GM10248 (cell line): ENCODE data around the gene SIRT2.
"Not testable (repeated sequence)": the region's sequence is repeated elsewhere in the genome, so short reads cannot be mapped to it uniquely, and the experiment has no call there.

Source experiments
- CTCF ChIA-PET: fragments of 300-600 bp; sonication (Branson Sonifier 250); formaldehyde crosslinking; extraction: SDS; loops from one replicate; lab custom pipeline; 2021; ENCODE audit warnings: antibody characterized with exemption; lab: Yijun Ruan, JAX
- POLR2A ChIA-PET: fragments of 350-650 bp; sonication (Branson Sonifier 250); formaldehyde crosslinking; extraction: SDS; loops from one replicate; lab custom pipeline; 2020; ENCODE audit warnings: antibody characterized with exemption; lab: Yijun Ruan, JAX
- DNase-seq: peaks from one replicate; pipeline ENCODE4 v3.0.0; 2012; ENCODE audit errors: extremely low spot score
- TF ChIP-seq, protein P1 (sequence below): IDR thresholded peaks from 2 replicates; pipeline ENCODE4 v1.5.1; 2012; ENCODE audit warnings: mild to moderate bottlenecking, low read depth; ENCODE audit errors: extremely low read depth, missing control alignments, control extremely low read depth

Gene SIRT2

GRCh38 chr19:38867171-38867780, 32.1 kb downstream of the SIRT2 start:
- DNase-seq: no peak
- ChIA-PET CTCF (interaction anchor here (0.7 to 2.3 kb wide), 8 partner anchors 9 to 98 kb away, joined by 3 to 10 read pairs (median 4); partner anchors contain the start of genes NFKBIB, RINL, SARS2 and SIRT2), POLR2A (no interaction called here)
- TF ChIP-seq, protein P1, sequence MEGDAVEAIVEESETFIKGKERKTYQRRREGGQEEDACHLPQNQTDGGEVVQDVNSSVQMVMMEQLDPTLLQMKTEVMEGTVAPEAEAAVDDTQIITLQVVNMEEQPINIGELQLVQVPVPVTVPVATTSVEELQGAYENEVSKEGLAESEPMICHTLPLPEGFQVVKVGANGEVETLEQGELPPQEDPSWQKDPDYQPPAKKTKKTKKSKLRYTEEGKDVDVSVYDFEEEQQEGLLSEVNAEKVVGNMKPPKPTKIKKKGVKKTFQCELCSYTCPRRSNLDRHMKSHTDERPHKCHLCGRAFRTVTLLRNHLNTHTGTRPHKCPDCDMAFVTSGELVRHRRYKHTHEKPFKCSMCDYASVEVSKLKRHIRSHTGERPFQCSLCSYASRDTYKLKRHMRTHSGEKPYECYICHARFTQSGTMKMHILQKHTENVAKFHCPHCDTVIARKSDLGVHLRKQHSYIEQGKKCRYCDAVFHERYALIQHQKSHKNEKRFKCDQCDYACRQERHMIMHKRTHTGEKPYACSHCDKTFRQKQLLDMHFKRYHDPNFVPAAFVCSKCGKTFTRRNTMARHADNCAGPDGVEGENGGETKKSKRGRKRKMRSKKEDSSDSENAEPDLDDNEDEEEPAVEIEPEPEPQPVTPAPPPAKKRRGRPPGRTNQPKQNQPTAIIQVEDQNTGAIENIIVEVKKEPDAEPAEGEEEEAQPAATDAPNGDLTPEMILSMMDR: no peak

DNA sequence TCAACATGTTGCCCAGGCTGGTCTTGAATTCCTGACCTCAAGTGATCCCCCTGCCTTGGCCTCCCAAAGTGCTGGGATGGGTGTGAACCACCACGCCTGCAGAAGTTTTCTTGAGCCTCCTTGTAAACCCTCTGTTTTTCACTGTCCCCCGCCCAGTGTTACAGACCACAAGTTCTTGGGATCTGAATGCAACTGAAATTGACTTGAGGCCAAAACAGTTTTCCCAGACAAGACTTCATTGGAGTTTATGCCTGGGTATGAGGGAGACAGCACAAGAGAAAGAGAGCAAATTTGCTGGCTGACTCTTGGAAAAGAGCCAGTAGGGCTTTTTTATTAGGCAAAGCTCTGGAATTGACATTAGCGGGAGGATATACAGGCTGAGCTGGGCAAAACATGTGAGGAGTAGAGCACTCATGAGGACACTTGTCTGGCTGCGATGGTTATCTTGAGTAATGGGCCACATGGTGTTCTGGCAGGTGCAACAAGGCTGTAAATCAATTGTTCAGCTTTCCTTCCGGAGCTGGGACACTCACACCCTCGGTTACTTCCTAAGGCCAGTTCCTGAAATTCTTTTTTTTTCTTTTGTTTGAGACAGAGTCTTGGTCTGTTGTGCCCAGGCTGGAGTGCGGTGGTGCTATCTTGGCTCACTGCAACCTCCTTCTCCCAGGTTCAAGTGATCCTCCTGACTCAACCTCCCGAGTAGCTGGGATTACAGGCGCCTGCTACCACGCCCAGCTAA, 36.9 kb downstream of the SIRT2 start:
- TF ChIP-seq, protein P1: no peak
- ChIA-PET CTCF (interaction anchor here (1.0 to 2.6 kb wide), 7 partner anchors 10 to 68 kb away, joined by 3 to 17 read pairs (median 5); partner anchors contain the start of genes MRPS12 and SARS2), POLR2A (interaction anchor here (0.8 to 0.9 kb wide), 2 partner anchors 13 to 31 kb away, joined by 3 read pairs; partner anchors contain the start of gene ECH1)
- DNase-seq: no peak

DNA sequence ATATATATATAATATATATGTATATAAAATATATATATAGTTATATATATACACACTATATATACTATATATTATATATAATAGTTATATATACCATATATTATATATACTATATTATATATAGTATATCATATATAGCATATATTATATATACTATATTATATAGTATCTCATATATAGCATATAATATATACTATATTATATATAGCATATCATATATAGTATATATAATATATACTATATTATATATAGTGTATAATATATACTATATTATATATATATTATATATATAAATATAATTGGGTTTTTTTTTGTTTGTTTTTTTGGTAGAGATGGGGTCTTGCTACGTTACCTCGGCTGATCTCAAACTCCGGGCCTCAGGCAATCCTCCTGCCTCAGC, 38.0 kb downstream of the SIRT2 start:
- TF ChIP-seq, protein P1: no peak
- POLR2A ChIA-PET: interaction anchor here (0.6 kb wide), 2 partner anchors 15 to 277 kb away, joined by 3 read pairs; no protein-coding TSS in a partner anchor
- CTCF ChIA-PET: interaction anchor here (1.1 to 2.6 kb wide), 9 partner anchors 8 to 459 kb away, joined by 3 to 13 read pairs (median 4); partner anchors contain the start of genes ECH1, FAM98C, MRPS12 and SARS2
- no peak for DNase-seq

DNA sequence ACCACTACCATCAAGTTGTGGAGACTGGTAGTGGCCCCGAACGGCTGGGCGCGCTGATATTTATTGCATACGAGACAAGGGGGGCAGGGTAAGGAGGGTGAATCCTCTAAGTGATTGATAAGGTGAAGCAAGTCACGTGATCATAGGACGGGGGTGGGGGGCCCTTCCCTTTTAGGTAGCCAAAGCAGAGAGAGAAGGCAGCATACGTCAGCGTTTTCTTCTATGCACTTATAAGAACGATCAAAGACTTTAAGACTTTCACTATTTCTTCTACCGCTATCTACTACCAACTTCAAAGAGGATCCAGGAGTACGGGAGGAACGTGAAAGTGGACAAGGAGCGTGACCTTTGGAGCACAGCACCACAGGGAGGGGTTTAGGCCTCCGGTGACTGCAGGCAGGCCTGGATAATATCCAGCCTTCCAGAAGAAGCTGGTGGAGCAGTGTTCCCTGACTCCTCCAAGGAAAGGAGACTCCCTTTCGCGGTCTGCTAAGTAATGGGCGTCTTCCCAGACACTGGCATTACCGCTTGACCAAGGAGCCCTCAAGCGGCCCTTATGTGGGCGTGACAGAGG, 39.7 kb downstream of the SIRT2 start:
- DNase-seq, POLR2A ChIA-PET: not testable (repeated sequence)
- CTCF ChIA-PET: interaction anchor here (1.7 to 2.6 kb wide), 2 partner anchors 10 to 16 kb away, joined by 4 to 13 read pairs; no protein-coding TSS in a partner anchor

DNA sequence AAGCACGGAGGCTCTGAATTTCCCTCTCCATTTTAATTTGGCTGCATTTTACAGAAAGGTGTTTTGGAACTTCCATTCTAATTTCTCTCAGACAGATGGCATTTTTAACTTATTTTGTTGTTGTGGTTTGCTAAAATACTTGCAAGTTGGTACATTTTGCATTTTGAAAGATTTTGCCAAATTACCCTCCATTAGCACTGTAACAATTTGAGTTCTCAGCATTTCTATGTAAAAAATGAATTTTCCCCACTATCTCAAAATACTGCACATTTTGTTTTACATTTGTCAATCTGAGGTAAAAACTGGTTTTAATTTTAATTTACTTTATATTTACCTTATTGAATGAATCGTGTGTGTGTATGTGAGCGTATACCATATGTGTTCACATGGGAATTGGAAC, 42.6 kb downstream of the SIRT2 start:
- POLR2A ChIA-PET: interaction anchor here (0.6 kb wide), 1 partner anchor 51 kb away, joined by 3 read pairs; no protein-coding TSS in a partner anchor
- TF ChIP-seq, protein P1: no peak
- DNase-seq: no peak
- CTCF ChIA-PET: interaction anchor here (0.9 to 2.4 kb wide), 4 partner anchors 9 to 22 kb away, joined by 3 to 19 read pairs (median 4); partner anchors contain the start of gene RINL

GRCh38 chr19:38855751-38856150, 43.7 kb downstream of the SIRT2 start:
- CTCF ChIA-PET, POLR2A ChIA-PET, DNase-seq: not testable (repeated sequence)

- DNase-seq, CTCF ChIA-PET, POLR2A ChIA-PET: not testable (repeated sequence)
These were observed 44.5 kb downstream of the SIRT2 start for GRCh38 chr19:38854961-38855360.
